SW 1271 (cell line): ENCODE measurements around the gene TBC1D16.
A peak's percentile ranks its signal among the peaks of the same experiment; 100 is the strongest.
"Not testable (repeated sequence)": the region's sequence is repeated elsewhere in the genome, so short reads cannot be mapped to it uniquely, and the experiment has no call there.

ENCODE experiments used
- DNase-seq, 2 experiments: peaks; one replicate each; lab custom pipeline; 2025; lab: John Stamatoyannopoulos, UW

Gene TBC1D16

DNA sequence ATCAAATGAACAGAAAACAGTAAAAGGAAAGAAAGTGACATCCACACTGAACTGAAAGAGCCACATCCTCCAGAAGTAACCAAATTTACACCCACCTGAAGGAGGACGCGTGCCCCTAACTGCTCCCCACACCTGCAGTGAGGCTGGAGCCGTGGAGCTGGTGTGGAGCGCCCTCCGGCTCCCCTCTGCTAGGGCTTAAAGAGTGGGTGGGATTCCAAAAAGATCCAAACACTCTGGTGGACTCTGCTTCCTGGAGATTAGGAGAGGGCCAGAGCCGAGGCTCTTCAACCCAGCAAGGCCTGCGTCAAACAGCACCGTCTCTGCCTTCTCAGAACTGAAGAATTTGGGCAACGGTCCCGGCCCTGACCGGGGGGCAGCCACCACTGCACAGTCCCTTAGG is 16.0 kb upstream of the TBC1D16 start:
- no peak for DNase-seq

DNA sequence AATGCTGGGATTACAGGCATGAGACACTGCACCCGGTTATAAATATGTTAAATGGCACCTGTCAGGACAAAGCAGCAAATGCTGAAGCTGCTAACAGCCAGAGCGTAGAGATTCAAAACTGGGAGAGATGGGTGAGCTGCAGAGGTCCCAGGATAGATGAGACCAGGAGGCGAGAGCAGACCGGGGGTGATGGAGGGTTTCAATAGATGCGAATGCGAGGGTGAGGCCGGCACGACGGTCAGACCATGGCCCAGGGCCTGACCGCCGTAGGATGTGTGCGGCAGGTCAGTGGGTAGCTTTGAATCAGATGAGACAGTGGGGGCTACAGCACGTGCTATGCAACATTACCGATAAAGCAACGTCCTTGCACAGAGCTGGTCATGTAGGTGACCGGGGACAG is 15.0 kb upstream of the TBC1D16 start:
- DNase-seq, result no peak

DNA sequence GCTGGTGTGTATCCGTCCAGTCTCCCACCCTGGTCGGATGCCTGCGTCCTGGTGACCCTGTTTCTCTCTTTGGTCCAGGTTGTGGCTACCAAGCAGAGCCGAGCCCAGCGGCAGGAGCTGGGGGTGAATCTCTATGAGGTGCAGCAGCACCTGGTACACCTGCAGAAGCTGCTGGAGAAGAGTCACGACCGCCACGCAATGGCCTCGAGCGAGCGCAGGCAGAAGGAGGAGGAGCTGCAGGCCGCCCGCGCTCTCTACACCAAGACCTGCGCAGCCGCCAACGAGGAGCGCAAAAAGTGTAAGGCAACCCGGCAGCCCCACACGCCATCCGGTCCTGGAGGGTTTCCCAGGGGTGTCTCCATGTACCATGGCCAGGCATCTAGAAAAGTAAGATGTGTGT is 14.3 kb upstream of the TBC1D16 start:
- no peak for DNase-seq

DNA sequence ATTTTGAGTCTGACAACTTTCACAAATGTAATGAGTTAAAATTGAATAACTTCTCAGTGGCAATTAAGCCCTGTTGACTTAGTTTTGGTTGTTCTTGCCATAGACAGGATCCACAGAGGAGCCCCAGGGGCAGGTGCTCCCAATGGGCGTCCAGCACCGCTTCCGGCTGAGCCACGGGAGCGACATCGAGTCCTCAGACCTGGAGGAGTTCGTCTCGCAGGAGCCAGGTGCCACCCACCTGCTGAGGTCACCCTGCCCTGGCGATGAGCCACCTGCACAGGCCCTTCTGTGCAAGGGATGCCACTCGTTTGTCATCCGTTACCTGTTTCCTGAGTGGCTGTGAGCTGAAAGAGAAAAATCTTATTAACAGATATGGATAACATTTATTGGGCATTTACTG is 11.5 kb upstream of the TBC1D16 start:
- DNase-seq, result no peak

DNA sequence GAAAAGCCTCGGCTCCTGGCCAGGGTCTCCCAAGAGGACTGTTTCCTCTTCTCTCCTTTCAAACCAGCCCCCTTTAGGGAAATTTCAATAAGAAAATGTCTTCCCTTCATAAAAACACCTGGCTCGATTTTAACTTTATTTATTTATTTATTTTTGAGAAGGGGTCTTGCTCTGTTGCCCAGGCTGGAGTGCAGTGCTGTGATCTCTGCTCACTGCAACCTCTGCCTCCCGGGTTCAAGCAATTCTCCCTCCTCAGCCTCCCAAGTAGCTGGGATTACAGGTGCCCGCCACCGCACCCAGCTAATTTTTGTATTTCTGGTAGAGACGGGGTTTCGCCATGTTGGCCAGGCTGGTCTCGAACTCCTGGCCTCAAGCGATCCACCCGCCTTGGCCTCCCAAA is 11.0 kb upstream of the TBC1D16 start:
- DNase-seq, result not testable (repeated sequence)

DNA sequence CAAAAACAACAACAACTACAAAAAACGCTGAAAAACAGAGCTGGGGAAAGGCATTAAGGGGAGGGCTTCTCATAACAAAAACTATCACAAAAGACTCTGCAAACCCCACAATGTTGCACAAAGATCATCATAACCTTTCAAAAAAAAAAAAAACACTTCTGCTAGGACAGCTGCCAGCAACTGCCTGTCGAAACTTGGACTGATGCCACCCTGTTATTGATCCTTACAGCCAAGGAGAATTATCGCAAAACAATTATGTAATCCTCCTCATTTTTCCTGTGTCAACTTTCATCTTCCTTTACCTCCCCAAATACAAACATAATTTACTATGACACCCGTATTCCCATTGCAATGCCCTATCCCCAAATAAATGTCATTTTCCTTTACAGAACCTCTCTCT is 10.0 kb upstream of the TBC1D16 start:
- no peak for DNase-seq

DNA sequence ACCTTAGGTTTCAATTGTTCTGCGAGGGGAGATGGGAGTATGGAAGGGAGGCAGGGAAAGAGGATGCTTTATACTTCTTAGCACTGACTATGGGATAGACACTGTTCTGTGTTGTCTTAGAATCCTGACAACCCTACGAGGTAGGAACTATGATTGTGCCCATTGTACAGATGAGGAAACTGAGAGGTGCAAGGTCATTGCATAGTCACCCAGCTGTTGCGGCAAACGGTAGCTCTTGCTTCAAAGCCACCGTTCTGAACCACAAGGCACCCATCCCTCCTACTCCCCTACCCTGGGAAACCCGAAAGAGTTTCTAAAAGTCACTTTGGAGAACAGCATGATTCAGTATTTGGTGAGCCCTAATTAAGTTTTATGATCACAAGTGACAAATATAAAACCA is 8.3 kb upstream of the TBC1D16 start:
- DNase-seq, result no peak

DNA sequence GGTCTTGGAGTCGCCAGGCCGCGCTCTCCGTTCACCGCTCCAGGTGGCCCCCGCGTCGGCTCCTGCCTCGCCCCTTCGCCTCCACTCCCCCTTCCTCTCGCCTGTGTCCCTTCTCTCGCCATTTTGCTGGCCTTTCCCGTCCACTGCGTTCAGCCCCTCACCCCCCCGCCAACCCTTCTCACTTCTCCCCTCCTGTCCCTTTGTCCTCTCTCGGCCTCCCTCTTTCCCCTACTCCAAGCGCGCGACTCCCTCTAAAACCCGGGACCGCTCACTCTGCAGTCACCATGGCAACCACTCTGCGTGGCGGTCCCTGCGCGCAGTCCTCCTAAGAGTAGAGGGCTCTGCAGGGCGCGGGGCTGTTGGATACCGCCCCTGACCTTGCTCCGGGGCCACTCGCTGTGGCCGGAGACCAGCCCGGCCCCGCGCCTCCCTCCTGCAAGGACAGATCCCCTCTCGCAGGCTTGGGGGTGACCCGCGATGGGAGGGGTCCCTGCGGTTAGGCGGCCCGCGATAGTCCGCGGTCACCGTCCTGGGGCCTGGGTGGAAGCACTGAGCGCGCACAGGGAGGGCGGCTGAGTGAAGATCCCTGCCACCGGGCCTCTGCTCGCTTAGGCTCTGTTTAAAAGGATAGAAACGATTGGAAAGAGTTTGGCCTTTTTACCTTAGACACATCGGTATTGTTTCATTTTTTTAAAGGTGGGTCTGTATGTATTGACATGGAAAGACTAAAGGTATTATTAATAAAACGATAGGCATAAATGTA is 1.2 kb upstream of the TBC1D16 start:
- peak in 1 of 2 experiments; percentile 56 for DNase-seq

DNA sequence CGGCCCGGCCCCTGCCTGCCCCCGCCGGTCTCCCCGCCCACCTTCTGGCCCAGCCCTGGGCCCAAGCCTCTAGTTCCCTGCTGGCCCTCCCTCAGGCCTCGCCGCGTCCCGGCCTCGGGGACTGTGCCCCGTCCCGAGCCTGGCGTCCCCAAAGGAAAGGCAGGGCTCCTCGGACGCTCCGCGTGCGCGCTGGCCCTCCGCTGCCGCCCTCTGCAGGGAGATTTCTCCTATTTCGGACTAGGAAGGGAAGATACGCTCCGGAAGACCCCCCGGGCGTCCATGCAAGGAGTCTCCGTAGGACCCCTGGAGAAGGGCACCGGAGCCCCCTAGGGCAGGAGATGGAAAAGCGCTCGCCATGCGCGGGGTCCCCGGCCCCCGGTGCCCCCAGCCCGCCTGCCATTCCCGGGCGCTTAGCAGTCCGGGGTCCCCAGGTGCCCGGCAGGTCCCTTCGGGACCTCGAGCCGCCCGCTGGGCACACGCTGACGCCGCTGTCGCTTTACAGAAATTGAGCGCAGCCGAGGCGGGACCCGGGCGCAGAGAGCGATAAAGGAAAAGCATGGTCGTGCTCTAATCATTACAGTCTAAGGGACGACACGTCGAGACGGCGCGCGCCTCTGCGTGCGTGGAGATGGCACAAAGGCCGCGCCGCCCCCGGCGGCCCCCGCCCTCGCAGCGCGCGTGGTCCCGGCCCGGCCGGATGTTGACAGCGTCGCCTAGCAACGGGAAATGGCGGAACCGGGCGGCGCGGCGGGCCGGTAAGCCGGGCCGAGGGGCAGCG is 454 bp upstream of the TBC1D16 start, which contains the start of gene CCDC40:
Gene CCDC40, plus strand, starts transcription at position 706 of the 778 bp plus-strand sequence. Its CDS starts 21 bp downstream, at position 727.
- peak; percentile 27 to 70 for DNase-seq

DNA sequence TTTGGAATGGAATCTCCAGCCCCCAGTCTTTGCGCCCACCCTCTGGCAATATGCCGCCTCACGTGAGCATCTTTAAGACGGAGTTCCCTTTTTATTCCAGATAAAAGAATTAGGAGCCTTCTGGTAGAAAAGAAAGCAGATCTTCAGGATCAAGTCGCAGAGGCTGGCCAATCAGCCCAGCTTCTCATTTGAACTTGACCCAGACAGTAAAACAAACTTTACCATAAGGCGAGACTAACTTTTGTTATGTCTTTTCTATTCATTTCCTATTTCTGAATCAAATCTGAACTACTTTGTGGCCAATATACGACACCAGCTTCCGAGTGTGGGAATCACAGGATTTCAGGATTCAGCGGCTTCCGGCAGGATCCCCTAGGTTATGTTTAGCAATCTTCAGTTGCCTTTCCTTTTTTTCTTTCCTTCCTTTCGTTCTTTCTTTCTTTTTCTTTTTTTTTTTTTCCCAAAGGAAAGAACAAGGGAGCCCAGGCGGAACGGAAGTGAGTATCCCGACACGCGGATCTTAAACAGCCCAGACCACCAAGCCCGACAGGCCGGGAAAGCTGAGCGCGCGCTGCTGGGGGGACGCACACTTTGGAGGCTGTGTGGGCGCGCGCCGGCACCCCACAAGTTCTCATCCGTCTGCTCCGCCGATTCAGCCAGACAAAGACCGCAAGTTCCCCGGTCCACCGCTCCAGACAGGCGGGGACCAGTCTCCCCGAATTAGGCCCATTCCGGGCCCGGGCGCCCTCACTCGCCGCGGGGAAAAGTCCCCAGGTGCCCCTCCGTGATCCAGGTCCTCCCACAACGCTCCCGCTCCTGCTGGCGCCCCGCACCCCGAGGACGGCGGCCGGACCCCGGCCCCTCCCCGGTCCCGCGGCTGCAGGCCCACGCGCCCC is 633 bp downstream of the TBC1D16 start:
- no peak for DNase-seq

DNA sequence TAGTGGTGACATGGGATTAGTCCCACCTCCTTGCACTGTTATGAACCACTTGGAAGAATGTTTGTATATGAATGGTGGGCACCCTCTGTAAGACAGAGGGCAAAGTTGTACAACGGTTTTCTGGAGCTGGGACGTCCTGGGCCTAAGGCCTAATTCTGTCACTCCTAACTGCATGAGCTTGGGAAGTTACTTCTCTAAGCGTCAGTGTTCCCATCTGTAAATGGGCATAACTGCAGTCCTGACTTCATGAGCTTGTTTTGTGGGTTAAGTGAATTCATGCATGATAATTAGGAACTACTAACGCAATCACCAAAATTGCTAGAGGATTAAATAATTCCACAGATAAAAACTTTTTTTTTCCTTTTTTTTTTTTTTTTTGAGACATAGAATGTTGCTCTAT is 1.8 kb downstream of the TBC1D16 start:
- no peak for DNase-seq

DNA sequence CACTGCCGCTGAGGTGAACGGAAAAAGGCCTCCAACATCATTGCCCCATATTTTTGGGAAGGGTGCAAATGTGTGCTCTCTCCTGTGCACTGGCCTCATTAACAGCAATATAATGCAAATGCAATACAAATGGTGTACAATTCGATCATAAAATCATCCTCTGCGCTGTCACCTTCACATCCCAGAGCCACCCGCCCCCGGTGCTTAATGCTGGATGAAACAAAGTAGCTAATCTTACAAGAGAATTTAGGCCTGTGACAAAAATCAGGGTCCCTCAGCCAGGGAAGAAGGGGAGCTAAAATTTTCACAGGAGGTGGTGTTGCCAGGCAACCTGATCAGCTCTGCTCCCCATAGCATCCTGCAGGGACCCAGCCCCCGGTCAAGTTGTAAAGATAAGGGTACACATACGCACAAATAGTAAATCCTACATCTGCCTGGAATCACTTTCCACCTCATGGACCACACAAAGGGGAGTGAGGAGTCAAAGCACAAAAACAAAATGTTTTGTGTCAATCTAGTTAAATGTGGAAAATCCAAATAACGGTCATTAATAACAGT is 3.0 kb downstream of the TBC1D16 start:
- DNase-seq, result no peak

DNA sequence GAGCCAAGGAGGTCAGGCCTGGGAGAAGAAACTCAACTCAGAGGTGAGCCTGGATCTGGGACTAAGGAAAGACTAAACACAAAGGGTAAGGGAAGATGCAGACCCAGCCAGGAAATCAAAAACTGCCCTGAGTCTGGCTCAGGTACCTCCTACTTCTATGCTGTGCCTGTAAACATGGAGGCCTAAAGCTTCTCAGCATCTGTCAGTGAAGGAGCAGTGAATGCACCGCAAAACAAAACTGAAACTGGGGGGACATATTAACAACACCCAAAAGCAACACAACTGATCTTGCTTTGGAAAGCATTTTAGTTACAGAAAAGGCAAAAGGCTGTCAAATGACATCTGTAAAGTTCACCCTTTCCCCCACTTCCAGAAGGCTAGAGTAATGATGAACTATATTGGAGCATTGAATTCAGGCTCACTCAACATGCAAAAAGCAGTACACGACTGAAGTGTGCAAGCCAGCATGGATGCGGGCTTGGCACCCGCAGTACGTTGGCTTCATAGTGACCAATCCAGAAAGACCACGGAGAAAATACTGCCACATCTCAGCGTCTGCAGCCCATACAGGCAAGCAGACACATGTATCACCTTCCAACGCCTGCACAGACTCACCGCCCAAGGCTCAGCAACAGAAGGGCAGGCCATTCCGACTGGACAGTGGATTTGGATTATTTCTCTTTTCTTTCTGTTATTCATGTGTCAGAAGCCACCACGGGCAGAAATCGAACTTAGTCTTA is 3.8 kb downstream of the TBC1D16 start:
- DNase-seq, result no peak

DNA sequence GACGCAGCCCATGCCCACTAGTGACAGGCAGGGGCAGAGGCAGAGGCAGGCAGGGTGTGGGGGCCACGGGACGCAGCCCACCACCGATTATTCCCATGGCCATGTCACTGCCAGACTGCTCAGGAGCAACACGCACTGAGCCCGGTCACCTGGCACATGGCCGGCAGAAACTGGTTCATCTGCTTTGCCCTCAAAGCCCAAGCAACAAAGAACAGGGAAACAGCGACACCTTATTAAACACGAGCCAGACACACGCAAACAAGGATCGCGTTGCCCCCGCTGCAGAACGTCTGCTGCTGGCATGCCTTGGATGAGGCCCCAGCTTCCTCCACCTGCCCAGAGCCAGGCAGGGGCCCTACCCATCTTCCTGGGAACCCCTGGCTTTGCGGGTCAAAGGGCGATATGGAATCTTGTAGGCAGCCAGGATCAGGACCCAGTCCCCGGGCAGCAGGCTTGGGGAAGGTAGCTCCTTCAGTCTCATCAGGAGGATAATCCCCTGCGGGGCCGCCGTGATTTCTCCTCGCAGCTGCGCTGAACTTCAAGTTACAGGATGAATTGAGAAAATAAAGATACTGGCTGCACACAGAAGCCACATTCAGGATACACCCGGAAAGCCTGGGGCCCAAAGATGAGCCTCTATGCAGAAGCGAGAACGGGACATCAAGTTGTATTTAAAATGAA is 4.8 kb downstream of the TBC1D16 start:
- no peak for DNase-seq

DNA sequence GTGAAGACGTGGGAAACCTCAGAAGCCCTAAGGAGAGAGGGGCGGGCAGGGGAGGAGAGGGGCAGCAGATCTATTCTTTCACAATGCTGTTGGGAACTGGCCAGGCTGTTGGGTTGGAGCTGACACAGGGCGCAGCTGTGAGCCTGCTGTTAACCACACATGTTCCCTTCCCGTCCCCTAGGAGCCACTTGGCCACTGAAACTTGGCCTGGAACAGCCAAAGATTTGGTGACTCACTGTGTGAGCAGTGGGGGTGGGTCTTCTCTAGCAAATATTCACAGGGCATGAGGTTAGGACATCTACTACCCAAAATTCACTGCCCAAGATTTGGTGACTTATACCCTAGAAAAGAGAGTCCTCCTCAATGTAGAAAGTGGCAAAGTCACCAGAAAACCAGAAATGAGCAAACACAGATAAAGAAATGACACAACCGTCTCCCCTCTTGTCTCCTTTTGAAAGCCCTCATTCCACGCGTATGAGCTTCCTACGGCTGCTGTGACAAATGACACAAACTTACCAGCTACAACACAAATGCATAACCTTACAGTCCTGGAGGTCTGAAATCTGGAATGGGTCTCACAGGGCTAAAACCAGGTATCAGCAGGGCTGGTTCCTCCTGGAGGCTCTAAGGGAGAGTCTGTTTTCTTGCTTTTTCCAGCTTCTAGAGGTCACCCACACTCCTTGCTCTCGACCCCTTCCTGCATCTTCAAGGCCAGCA is 6.3 kb downstream of the TBC1D16 start:
- no peak for DNase-seq

DNA sequence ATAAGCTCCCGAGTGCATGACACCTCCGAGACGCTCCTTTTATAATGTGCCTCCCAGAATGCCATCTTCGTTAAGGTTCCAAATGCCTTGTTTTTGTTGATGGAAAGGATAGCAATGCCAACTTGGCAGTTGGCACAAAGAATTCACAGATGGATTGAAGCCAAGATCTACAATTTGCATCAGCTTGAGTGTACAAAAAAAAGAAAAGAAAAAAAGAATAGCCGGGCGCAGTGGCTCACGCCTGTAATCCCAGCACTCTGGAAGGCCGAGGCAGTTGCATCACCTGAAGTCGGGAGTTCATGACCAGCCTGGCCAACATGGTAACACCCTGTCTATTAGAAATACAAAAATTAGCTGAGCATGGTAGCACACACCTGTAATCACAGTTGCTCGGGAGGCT is 7.6 kb downstream of the TBC1D16 start:
- DNase-seq, result no peak

DNA sequence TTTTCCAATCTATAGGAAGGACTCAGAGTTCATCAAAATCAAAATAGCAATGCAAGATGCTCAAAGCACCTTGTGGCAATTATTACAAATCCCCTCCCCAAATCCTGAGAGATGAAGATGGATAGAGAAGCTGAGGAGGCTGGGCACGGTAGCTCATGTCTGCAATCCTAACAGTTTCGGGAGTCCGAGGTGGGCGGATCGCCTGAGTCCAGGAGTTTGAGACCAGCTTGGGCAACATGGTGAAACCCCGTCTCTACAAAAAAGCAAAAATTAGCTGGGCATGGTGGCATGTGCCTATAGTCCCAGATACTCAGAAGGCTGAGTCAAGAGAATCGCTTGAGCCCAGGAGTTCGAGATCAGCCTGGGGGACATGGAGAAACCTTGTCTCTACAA is 8.6 kb downstream of the TBC1D16 start:
- DNase-seq, result no peak

DNA sequence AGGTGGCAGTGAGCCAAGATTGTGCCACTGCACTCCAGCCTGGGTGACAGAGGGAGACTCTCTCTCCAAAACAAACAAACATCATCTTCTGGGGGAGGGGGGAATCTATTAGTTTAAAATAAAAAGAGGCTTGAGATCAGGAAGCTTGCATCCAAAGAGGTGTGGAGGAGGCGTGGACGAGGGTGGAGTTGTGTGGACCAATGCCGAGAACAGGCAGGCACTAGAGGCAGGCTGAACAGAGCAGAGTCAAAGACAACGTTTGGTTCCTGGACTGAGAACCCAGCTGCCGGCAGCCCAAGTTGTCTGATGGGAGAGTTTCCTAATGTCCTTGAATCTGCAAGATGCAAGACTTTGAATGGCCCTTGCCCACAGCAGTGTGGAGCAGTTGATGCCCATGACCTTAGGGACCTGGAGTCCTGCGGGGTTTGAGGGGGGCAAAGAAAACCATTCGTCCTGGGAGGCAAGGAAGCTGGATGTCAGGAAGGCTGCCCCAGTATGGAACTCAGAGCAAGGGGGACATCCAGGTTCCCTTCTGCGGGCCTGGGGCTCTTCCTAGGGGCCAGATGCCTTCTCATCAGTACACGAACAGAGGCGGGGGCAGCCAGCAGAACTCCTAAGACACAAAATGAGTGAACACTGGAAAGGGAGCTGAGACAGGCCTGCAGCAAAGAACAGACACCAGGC is 9.2 kb downstream of the TBC1D16 start:
- DNase-seq, result no peak

DNA sequence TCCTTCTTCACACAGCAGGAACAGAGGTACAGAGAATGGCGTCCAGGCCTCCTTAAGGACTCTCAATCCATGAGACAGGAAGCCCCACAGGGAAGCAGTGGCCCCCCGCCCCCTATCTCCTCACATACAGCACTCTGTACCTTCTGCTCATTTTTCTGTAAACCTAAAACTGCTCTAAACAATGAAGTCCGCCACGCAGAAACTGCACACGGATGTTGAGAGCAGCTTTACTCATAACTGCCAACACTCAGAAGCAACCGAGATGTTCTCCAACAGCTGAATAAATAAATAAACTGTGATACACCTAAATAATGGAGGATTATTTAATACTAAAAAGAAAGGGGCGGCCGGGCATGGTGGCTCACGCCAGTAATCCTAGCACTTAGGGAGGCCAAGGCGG is 9.9 kb downstream of the TBC1D16 start:
- DNase-seq, result no peak

DNA sequence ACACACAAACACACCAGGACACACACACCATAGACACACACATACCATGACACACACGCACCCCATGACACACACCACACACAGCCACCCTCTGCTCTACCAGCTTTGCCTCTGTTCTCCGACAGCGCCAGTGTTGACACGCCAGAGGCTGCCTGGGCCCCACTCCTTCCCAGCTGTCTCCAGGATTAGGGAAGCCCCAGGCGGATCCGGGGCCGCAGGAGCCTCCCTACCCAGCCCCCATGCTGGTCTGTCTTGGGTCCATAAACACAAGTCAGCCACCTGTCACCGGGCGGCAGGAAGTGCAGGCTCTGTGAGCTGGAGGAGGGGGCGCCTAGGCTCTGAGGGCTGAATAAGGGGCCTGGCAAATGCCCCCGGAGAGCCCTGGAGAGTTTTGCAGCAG is 10.5 kb downstream of the TBC1D16 start:
- DNase-seq, result no peak
